Glomerular endothelial cell (primary cell): ENCODE data around the gene IGF1R. TPM values are rescaled to one million over a fixed set of nuclear protein-coding genes. Genes with fewer than 3 reads are reported as not detected.
A peak's percentile ranks its signal among the peaks of the same experiment; 100 is the strongest.

ENCODE experiments used
- DNase-seq: peaks from one replicate; pipeline ENCODE4 v3.0.0-alpha.2; 2011; ENCODE audit warnings: low read depth, low spot score; ENCODE audit errors: extremely low read depth
- total RNA-seq: library from RNA; depleted of rRNA; stranded (reverse); fragments of >200 nt; gene quantifications from 2 replicates; pipeline ENCODE4 v1.2.3, GENCODE V29; 2015

Gene IGF1R
- total RNA-seq, 1 donor from 2014 or later, result 57.9 TPM

DNA sequence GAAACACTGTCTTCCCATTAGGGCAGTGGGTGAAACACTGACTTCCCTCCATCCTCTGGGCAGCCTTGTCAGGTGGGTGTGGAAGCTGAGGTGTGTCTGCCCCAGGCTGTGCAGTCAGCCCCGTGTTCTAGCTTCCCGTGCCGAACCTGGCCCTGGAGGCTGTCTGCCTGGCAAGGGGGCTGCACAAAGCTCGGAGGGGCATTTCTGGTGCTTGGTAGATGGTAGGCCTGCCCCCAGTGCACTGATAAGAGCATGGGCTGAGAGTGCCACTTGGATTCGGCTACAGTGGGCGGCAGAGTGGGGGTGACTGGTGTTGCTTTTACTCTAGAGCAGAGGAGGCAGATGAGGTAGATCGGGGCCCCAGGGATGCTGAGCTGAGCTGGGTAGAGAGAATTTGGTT is 21.3 kb downstream of the IGF1R start:
- DNase-seq, result no peak

DNA sequence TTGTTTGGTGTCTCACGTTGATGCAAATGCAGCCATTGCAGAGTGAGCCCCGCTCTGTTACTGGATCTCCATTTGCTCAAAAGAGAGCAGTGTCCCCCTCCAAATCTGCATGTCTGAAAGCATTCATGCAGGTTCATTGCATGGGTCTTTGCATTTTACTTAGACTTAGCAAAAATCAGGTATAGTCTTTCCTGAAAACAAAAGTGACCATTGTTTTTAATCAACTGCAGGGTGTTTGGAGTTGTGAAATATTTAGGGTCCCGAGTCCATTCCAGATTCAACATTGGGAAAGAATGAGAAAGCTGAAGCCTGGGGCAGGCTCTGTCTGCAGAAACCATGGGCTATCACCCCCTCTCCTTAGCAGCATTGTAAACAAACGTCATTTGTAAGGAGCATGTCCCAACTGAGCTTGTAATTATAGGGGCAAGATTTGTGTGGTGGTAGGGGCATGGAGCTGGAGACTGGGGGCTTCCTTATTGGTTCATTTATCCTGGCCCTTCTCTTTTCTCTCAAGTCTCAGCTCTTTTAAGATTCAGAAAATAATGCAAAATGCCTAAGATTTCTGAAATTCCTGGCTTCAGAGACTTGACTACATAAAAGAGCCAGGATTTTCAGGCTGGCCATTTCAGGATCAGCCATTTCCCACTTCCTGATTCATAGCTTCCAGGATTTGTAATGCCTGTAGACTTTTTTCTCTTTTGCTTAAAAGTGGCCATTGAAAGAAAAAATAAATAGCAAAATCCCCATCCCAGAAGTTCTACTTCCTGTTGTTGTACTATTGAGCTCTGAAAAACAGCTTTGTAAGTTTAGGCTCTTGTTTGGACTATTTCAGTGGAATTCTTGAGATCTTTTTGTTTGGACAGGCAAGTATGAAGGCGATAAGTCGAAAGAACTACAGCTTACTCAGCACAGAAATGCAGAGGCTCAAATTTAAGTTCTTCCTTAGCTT is 23.0 kb downstream of the IGF1R start:
- DNase-seq, result peak; percentile 61

- no peak for DNase-seq
Measured at GRCh38 chr15:98673133-98673532, 24.8 kb downstream of the IGF1R start.

DNA sequence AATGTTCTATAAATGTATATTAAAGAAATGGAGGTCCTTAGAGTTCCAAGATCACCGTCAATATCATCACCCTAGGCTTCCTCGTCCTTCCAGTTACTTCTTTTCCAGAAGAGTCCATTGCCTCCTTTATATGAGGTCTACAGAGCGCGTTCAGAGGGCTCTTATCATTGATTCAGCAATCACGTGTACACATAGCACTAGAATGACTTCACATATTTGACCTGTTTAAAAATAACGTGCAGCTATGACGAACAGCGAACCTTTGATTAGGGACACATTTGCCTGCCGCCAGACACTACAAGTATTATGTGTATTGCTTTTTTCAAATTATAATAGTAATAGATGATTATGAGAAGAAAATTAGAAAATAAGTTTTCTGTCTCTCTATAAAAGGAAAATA is 26.0 kb downstream of the IGF1R start:
- no peak for DNase-seq

- no peak for DNase-seq
Measured at GRCh38 chr15:98676586-98677270, 28.4 kb downstream of the IGF1R start.

DNA sequence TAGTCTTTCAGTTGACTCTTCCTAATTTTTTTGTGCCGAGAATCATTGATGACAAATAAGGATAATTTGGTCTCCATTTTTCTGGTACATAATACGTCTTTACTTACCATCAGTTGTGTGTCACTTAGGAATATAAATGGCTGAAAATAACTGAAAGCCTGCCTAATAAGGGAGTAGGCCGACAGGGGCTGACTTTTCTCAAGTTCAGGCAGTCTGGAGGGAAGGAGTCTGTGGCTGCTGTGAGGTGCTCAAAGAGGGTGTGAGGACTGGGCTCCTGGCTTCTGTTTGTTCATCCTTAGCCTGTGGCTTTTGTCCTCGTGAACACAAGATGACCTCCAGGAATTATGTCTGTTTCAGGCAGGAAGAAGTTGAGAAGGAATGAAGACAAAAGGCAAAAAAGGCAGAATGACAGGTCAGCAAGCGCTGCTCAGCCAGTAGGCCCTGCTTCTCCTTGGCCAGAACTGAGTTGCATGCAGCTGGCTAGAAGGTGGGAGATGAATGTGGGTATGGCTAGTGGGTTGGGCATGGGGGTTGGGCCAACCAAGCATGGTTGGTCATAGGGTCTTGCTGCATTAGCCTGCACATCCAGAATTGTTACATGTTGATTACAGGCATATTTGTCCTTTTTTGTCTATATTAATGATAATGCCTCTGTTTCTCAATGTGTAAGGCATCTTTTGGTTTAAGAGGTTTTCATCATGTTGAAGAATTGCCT is 29.2 kb downstream of the IGF1R start:
- no peak for DNase-seq

- no peak for DNase-seq
Measured at GRCh38 chr15:98678484-98678883, 30.1 kb downstream of the IGF1R start.

DNA sequence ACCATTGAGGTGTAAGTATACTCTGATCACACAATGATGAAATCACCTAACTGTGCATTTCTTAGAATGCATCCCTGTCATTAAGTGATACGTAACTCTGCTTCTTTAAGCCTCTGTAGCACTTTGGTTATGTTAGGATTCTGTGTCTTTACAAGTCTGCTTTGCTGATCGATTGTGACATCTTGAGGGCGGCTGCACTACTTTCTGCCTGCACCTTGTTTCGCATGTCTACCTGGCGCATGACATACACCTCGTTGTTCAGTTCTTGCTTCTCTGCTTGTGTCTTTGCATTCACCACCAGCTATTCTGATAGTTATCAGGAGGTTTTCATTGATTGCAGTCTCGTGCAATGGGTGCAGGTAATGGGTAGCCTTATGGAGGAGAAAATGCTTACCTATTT is 32.7 kb downstream of the IGF1R start:
- no peak for DNase-seq

DNA sequence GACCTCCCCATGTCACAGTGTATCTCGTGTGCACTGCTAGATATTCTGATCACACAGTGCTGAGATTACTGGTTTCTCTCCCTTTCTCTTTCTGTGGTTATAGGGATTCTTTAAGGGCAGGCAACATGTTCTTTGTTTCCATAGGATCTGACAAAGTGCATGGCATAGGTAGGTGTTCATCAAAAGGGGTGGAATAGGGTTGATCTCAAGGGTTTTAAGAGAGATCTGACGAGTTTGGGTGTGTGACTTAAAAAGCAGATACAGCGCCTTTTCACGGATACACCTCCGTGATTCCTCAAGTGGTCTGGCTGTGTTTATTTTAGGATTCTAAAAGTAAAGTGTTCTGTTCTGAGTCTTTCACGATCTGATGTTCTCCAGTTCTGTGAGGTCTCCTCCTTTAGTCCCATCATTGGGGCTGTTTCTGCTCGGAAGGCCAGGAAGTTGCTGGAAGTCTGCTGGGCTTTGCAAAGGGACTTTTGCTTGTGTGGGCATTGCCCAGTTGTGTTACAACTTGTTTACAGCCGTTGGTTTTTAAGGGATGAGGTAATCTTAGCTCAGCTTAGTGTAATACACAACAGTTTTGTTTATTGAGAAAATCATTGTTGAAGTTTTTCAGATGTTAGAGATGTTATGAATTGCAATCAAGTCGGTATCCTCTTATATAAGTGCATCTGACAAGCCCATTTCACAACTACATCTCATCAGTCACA is 34.8 kb downstream of the IGF1R start:
- no peak for DNase-seq

DNA sequence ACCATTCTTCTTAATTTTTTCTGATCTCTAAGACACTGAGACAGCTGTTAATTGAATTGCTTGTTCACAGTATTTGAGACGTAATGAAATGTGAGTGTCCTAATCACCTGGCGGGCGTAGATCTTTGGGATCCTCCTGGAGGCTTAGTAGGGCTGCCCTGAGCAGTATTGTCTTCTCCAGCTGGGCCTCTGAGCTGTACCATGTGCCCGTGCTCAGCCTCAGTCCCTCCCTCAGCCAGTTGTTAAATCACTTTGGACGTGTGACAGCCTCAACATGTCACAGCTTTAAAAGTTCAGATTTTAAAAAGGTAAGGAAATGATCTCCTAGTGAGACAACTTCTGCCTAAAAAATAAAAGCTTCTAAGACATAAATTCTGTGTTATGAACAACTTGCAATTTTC is 35.5 kb downstream of the IGF1R start:
- no peak for DNase-seq

DNA sequence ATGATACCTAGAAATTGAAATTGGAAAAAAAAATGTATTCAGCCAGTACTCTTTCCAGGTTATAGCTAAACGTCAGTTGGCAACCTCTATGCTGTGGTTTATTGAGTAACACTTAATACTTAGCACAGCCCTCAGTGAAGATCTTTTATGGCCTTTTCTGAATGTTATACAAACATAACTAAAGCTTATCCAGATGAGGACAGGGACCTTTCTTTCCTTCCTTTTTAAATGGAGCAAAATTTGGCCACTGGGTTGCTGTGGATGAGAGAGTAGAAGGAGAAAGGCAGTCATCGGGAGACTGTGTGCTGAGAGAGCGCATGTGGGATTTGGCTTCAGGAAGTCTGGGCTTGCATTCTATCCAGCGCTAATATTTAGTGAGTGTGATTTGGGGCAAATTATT is 36.1 kb downstream of the IGF1R start:
- DNase-seq, result no peak

GRCh38 chr15:98684995-98685525 is 36.7 kb downstream of the IGF1R start:
- no peak for DNase-seq

DNA sequence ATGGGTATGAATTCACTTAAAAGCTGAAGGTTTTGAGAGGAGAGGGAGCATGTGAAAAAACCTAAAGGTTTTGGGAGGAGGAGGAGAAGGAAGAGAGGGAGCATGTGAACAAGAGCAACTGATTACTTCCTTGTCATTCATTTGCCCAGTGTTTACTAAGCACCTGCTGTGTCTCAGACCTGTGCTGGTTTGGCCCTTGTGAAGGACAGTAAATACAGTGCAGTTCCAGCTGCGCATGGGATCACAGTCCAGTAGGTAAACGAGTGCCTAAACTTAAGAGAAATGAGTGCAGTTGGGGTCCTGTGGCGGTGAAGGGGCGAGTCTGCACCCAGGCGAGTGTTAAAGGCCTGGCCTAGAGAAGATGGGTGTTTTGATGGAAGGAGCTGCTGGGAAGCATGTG is 38.6 kb downstream of the IGF1R start:
- no peak for DNase-seq

DNA sequence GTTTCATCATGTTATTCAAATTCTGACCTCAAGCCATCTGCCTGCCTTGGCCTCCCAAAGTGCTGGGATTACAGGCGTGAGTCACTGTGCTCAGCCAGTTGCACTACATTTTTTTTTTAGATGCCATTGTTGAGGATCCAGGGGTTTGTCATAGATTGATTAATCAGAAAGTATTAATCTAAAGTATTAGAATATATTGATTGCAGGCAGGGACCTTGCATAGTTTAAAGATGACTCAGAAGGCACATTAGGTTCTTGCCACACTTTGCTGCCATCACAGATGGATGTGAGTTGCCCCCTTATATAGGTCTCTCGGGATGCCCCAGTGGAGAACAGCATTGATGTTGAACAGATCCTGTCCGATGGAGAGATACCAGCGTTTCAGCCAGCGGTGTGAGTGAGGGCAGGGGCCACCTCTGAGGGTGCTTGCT is 41.1 kb downstream of the IGF1R start:
- DNase-seq, result no peak

- DNase-seq, result no peak
Measured at GRCh38 chr15:98690272-98690950, 42.1 kb downstream of the IGF1R start.

GRCh38 chr15:98692213-98692612 is 43.9 kb downstream of the IGF1R start:
- no peak for DNase-seq

DNA sequence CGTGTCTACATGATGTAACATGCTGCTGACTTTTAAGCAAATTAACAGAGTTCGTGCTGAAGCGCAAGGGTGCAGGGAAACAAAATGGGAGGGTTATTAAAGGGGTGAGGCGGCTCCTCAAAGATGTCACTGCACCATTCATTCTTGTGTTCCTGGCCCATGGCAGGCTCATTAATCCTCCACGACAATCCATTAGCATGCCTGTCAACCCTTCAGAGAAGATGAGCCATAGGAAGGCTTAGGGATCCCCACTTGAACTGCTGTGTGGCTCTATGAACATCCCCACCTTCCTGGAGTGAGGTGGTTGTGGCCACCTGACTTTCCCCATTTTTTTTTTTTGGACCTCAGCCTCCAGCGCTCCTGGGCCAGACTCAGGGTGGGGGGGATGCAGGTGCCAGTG is 45.8 kb downstream of the IGF1R start:
- no peak for DNase-seq

- no peak for DNase-seq
Measured at GRCh38 chr15:98698792-98699191, 50.5 kb downstream of the IGF1R start.

DNA sequence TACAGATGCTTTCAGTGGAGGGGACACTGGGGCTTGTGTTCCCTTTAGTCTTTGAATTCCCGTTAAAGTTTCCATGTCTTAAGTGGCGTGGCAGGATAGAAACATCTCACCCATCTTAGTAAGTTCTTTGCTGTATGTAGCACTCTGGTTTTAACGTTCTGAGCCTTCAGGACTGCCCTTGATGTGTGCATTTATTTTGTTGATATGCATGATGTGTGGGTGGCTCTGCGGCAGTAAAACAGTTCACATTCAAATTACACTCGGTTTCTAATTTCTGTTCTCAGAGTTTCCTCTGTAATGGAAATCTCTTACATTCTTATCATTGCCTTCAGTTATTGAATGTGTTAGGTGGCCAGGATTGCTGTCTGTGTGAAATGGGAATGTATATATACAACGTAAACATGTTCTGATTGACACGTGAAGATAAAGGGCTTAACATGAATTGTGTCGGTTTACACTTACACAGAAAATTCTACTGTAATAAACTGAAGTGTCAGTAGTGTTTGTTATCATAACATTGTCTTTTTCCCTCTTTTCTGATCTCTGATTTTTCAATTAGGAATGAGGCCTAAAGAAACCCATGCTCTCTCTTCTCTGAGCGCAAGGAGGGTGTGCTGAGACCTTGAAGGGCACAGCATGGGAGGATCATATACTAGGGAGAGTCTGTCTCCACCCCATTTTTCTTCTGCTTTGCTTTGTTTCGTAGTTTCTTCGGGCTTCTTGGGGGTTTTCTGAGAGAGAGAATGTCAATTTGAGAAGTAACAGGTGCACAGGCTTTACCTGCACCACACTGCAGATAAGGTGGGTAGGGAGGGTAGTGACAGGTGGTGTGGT is 51.5 kb downstream of the IGF1R start:
- no peak for DNase-seq
